ENCODE results near the gene MTPN.

Gene MTPN

DNA sequence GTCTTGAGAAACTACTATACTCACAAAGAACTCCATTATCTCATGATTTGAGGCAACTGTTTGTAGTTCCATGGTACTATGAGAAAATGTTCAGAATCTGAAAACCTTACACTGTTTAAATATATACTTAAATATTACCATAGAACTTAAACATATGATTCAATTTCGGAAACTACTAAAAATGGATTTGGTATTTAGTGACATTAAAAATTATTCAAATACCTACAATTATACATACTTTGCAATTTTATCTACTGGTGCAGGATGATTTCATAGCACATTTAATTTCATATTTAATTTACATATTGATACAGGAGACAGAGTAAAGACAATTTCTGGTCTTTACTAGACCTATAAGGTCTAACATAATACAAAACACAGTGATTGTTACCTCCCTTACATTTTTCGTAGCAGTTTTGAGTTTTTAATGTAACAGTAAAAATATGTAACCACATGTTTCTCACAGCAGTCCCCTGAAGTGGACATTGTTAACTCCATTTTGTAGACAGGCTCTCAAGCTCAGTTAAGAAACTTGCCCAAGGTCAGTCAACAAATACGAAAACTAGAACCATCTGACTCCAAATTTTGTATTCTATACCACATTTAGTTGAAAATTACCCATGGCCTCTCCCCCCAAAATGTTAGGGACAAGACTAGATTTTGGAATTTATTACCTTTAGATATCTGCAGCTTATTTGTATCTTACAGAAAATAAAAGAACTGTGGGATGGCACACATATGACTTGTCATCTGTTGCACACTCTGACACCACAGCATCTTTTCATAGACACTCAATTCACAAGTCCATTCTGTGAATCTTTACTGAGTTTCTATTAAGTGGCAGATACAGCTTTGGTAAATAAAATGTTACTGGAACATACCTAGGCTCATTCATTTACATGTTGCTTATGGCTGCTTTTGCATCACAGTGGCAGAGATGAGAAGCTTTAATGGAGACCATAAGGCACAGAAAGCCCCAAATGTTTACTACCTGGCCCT lies 36.8 kb downstream of the MTPN start:
- Histone ChIP-seq H3K4me1 (ENCODE audit: control insufficient read depth in 2 of 2, insufficient read depth in 2 of 2, low read length in 2 of 2) (no peaks in the 10 kb centered on the region), H3K27ac (ENCODE audit: low read depth in 2 of 2, low read length in 2 of 2) (no peak overlapping the region), H3K9me3 (ENCODE audit: control insufficient read depth in 2 of 2, low read length in 2 of 2) (no peaks in the 10 kb centered on the region), H3K4me3 (ENCODE audit: low read length in 2 of 2) (no peak overlapping the region), H3K27me3 (ENCODE audit: control insufficient read depth in 2 of 2, insufficient read depth in 2 of 2, low read length in 2 of 2) (no peaks in the 10 kb centered on the region), H3K36me3 (ENCODE audit: control insufficient read depth in 2 of 2, insufficient read depth in 2 of 2, low read length in 2 of 2) (no peaks in the 10 kb centered on the region), H3K9ac (ENCODE audit: low read depth in 1 of 2, low read length in 2 of 2) (no peak overlapping the region)

DNA sequence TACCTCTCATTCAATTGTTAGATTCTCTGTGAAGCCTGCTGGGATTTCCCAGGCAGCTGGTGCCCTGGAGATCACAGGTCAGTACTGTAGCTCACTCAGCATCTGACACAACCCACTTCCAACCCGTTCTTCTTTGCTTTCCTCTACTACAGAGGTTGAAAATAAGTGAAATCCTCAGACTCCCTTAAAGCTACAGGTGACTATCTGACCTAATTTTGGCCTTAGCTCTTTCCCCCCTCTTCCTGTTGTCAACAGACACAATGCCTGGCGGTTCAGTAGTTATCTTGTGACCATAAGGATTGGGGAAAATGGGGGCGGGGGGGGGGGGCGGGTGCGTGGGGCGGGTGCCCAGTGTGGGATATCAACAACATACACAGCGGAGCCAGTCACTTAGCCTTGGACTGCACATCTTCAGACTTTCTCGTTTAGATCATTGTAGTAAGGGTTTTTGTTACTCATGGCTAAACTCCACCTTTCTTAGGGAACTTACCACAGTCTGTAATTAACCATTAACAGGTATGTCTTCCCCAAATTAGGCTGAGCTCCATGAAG lies 37.8 kb downstream of the MTPN start:
- no peak overlapping the region for H3K27ac ChIP-seq (ENCODE audit: low read depth in 2 of 2, low read length in 2 of 2)
- H3K9me3 ChIP-seq (ENCODE audit: control insufficient read depth in 2 of 2, low read length in 2 of 2) = no peaks in the 10 kb centered on the region
- H3K4me3 ChIP-seq (ENCODE audit: low read length in 2 of 2) = no peak overlapping the region
- H3K27me3 ChIP-seq (ENCODE audit: control insufficient read depth in 2 of 2, insufficient read depth in 2 of 2, low read length in 2 of 2) = no peaks in the 10 kb centered on the region
- no peaks in the 10 kb centered on the region for H3K4me1 ChIP-seq (ENCODE audit: control insufficient read depth in 2 of 2, insufficient read depth in 2 of 2, low read length in 2 of 2)
- peaks cover 0 to under 1% of the 10 kb centered on the region in 2 donors for H3K36me3 ChIP-seq (ENCODE audit: control insufficient read depth in 2 of 2, insufficient read depth in 2 of 2, low read length in 2 of 2)
- no peak overlapping the region for H3K9ac ChIP-seq (ENCODE audit: low read depth in 1 of 2, low read length in 2 of 2)

GRCh38 chr7:135938563-135938962 lies 38.6 kb downstream of the MTPN start:
- Histone ChIP-seq H3K36me3 (ENCODE audit: control insufficient read depth in 2 of 2, insufficient read depth in 2 of 2, low read length in 2 of 2) (peaks cover 0 to 3% of the 10 kb centered on the region in 2 donors), H3K9ac (ENCODE audit: low read depth in 1 of 2, low read length in 2 of 2) (no peak overlapping the region), H3K27me3 (ENCODE audit: control insufficient read depth in 2 of 2, insufficient read depth in 2 of 2, low read length in 2 of 2) (no peaks in the 10 kb centered on the region), H3K4me1 (ENCODE audit: control insufficient read depth in 2 of 2, insufficient read depth in 2 of 2, low read length in 2 of 2) (no peaks in the 10 kb centered on the region), H3K27ac (ENCODE audit: low read depth in 2 of 2, low read length in 2 of 2) (no peak overlapping the region), H3K4me3 (ENCODE audit: low read length in 2 of 2) (no peak overlapping the region), H3K9me3 (ENCODE audit: control insufficient read depth in 2 of 2, low read length in 2 of 2) (no peaks in the 10 kb centered on the region)

DNA sequence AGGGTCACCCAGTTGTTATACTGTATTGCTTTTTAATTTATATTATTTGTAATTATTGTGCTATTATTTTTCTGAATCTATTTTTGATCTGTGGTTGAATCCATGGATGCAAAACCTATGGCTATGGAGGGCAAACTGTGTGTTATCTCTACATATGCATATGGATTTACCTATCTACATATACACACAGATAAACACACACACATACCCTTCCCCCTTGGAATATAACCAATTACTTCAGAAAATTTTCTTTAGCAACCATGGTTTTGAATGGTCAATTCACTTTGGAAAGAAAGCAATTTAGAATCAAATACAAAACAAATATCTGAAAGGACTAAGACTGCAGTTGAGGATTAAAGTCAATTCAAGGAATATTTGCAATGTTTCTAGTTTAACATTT lies 39.1 kb downstream of the MTPN start:
- no peak overlapping the region for H3K27ac ChIP-seq (ENCODE audit: low read depth in 2 of 2, low read length in 2 of 2)

DNA sequence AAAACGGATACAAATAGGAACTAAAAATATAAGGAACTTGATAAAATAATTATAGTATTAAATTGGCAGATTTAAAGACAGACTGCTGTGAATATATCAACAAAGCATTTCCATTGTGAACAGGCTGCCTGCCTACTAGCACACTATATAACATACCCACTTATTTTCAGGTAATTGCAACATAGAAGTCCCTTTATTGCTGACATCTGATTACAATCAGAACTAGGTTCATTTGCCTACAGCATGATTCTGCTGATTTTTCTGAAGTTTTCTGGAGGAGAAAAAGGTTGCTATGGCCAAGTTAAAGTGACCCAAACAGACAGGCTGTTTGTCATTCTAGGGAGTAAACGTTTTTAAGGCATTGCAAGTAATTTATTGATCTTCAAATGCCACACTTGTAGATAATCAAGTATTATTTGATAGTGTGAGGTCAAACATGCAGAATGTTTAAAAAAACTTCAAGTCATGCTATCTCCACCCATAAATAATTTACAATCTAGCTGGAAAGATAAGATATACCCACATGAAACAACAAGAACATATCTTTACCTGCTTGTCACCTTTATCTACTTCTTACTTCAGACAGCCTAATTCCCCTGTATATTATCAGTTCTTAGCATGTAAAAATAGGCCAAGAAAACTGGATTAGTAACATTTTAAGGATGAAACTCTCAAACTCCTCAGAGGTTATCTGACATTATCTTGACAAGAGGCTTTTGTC lies 40.5 kb downstream of the MTPN start:
- Histone ChIP-seq H3K9ac (ENCODE audit: low read depth in 1 of 2, low read length in 2 of 2) (no peak overlapping the region), H3K4me1 (ENCODE audit: control insufficient read depth in 2 of 2, insufficient read depth in 2 of 2, low read length in 2 of 2) (no peaks in the 10 kb centered on the region), H3K9me3 (ENCODE audit: control insufficient read depth in 2 of 2, low read length in 2 of 2) (no peaks in the 10 kb centered on the region), H3K36me3 (ENCODE audit: control insufficient read depth in 2 of 2, insufficient read depth in 2 of 2, low read length in 2 of 2) (peaks cover 0 to 3% of the 10 kb centered on the region in 2 donors), H3K27me3 (ENCODE audit: control insufficient read depth in 2 of 2, insufficient read depth in 2 of 2, low read length in 2 of 2) (no peaks in the 10 kb centered on the region), H3K4me3 (ENCODE audit: low read length in 2 of 2) (no peak overlapping the region), H3K27ac (ENCODE audit: low read depth in 2 of 2, low read length in 2 of 2) (no peak overlapping the region)

More for the DNA sequence above, 39.1 kb downstream of the MTPN start:
- no peaks in the 10 kb centered on the region for H3K27me3 ChIP-seq (ENCODE audit: control insufficient read depth in 2 of 2, insufficient read depth in 2 of 2, low read length in 2 of 2)
- H3K4me3 ChIP-seq (ENCODE audit: low read length in 2 of 2) = no peak overlapping the region
- no peak overlapping the region for H3K9ac ChIP-seq (ENCODE audit: low read depth in 1 of 2, low read length in 2 of 2)
- no peaks in the 10 kb centered on the region for H3K9me3 ChIP-seq (ENCODE audit: control insufficient read depth in 2 of 2, low read length in 2 of 2)
- peaks cover 0 to 3% of the 10 kb centered on the region in 2 donors for H3K36me3 ChIP-seq (ENCODE audit: control insufficient read depth in 2 of 2, insufficient read depth in 2 of 2, low read length in 2 of 2)
- no peaks in the 10 kb centered on the region for H3K4me1 ChIP-seq (ENCODE audit: control insufficient read depth in 2 of 2, insufficient read depth in 2 of 2, low read length in 2 of 2)

GRCh38 chr7:135934651-135935050 lies 42.5 kb downstream of the MTPN start:
- no peak overlapping the region for H3K27ac ChIP-seq (ENCODE audit: low read depth in 2 of 2, low read length in 2 of 2)
- H3K4me3 ChIP-seq (ENCODE audit: low read length in 2 of 2) = no peak overlapping the region
- no peaks in the 10 kb centered on the region for H3K4me1 ChIP-seq (ENCODE audit: control insufficient read depth in 2 of 2, insufficient read depth in 2 of 2, low read length in 2 of 2)
- H3K27me3 ChIP-seq (ENCODE audit: control insufficient read depth in 2 of 2, insufficient read depth in 2 of 2, low read length in 2 of 2) = no peaks in the 10 kb centered on the region
- H3K36me3 ChIP-seq (ENCODE audit: control insufficient read depth in 2 of 2, insufficient read depth in 2 of 2, low read length in 2 of 2) = peaks cover 0 to 3% of the 10 kb centered on the region in 2 donors
- no peaks in the 10 kb centered on the region for H3K9me3 ChIP-seq (ENCODE audit: control insufficient read depth in 2 of 2, low read length in 2 of 2)
- H3K9ac ChIP-seq (ENCODE audit: low read depth in 1 of 2, low read length in 2 of 2) = no peak overlapping the region

- Histone ChIP-seq H3K4me3 (ENCODE audit: low read length in 2 of 2) (no peak overlapping the region), H3K27ac (ENCODE audit: low read depth in 2 of 2, low read length in 2 of 2) (no peak overlapping the region), H3K4me1 (ENCODE audit: control insufficient read depth in 2 of 2, insufficient read depth in 2 of 2, low read length in 2 of 2) (no peaks in the 10 kb centered on the region)
These were observed 43.5 kb downstream of the MTPN start for GRCh38 chr7:135933509-135934188.

DNA sequence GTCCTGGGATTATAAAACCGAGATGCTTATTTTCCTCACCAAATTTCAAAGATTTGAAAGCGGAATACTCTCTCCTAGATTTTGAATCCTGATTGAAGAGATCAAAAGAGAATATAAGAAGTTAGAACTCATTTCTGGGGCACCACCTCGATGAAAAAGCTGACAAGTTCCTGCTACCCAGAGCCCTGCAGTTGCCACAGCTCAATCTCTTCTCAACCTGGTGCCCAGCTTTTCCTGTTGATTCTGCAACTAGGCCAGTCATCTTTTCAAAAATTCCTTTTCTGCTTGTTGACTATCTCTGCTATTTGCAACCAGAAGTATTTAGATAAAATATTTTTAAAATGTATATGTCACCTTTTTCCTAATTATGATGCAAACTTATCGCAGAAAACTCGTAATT lies 45.0 kb downstream of the MTPN start:
- Histone ChIP-seq H3K36me3 (ENCODE audit: control insufficient read depth in 2 of 2, insufficient read depth in 2 of 2, low read length in 2 of 2) (peaks cover 4 to 6% of the 10 kb centered on the region in 2 donors), H3K27me3 (ENCODE audit: control insufficient read depth in 2 of 2, insufficient read depth in 2 of 2, low read length in 2 of 2) (no peaks in the 10 kb centered on the region), H3K4me3 (ENCODE audit: low read length in 2 of 2) (no peak overlapping the region), H3K9me3 (ENCODE audit: control insufficient read depth in 2 of 2, low read length in 2 of 2) (no peaks in the 10 kb centered on the region), H3K4me1 (ENCODE audit: control insufficient read depth in 2 of 2, insufficient read depth in 2 of 2, low read length in 2 of 2) (no peaks in the 10 kb centered on the region), H3K9ac (ENCODE audit: low read depth in 1 of 2, low read length in 2 of 2) (no peak overlapping the region), H3K27ac (ENCODE audit: low read depth in 2 of 2, low read length in 2 of 2) (no peak overlapping the region)

More at GRCh38 chr7:135933509-135934188, 43.5 kb downstream of the MTPN start:
- Histone ChIP-seq H3K27me3 (ENCODE audit: control insufficient read depth in 2 of 2, insufficient read depth in 2 of 2, low read length in 2 of 2) (no peaks in the 10 kb centered on the region), H3K9ac (ENCODE audit: low read depth in 1 of 2, low read length in 2 of 2) (no peak overlapping the region), H3K36me3 (ENCODE audit: control insufficient read depth in 2 of 2, insufficient read depth in 2 of 2, low read length in 2 of 2) (peaks cover 3% of the 10 kb centered on the region in 2 donors), H3K9me3 (ENCODE audit: control insufficient read depth in 2 of 2, low read length in 2 of 2) (no peaks in the 10 kb centered on the region)

- Histone ChIP-seq H3K36me3 (ENCODE audit: control insufficient read depth in 2 of 2, insufficient read depth in 2 of 2, low read length in 2 of 2) (peaks cover 5 to 6% of the 10 kb centered on the region in 2 donors), H3K4me3 (ENCODE audit: low read length in 2 of 2) (no peak overlapping the region), H3K27me3 (ENCODE audit: control insufficient read depth in 2 of 2, insufficient read depth in 2 of 2, low read length in 2 of 2) (no peaks in the 10 kb centered on the region), H3K27ac (ENCODE audit: low read depth in 2 of 2, low read length in 2 of 2) (no peak overlapping the region), H3K4me1 (ENCODE audit: control insufficient read depth in 2 of 2, insufficient read depth in 2 of 2, low read length in 2 of 2) (no peaks in the 10 kb centered on the region), H3K9ac (ENCODE audit: low read depth in 1 of 2, low read length in 2 of 2) (no peak overlapping the region), H3K9me3 (ENCODE audit: control insufficient read depth in 2 of 2, low read length in 2 of 2) (no peaks in the 10 kb centered on the region)
These were observed 46.3 kb downstream of the MTPN start for GRCh38 chr7:135930565-135931461.
